Measurements from ENCODE around the gene COPS7A.

GRCh38 chr12:6750506-6750905, 26.7 kb downstream of the COPS7A start:
- TF ChIP-seq EP300 (IDR thresholded peaks at IDR 0.05) (no peak), POLR2A (IDR thresholded peaks at IDR 0.05) (no peak), POLR2AphosphoS5 (IDR thresholded peaks at IDR 0.05) (no peak), CTCF (IDR thresholded peaks at IDR 0.05) (no peak)

Measured in sigmoid colon (tissue), 4 donors.